Measurements from ENCODE around the gene SLC10A7.

- TF ChIP-seq REST (IDR thresholded peaks at IDR 0.05) (no peak), GABPA (IDR thresholded peaks at IDR 0.05 in 1 of 2, conservative IDR thresholded peaks at IDR 0.05 in 1 of 2) (no peak), HNF4G (IDR thresholded peaks at IDR 0.05) (no peak), CTCF (IDR thresholded peaks at IDR 0.05; ENCODE audit: low read depth, low read length, missing input control) (no peak), RAD21 (IDR thresholded peaks at IDR 0.05) (no peak), JUND (IDR thresholded peaks at IDR 0.05) (no peak), YY1 (IDR thresholded peaks at IDR 0.05) (no peak), TAF1 (conservative IDR thresholded peaks at IDR 0.05) (no peak), FOXA1 (IDR thresholded peaks at IDR 0.05) (no peak)
Observed at GRCh38 chr4:146401274-146401673, 120.5 kb downstream of the SLC10A7 start.
